Hepatocyte (in vitro differentiated cells): ENCODE results near the gene FRAS1.

ENCODE experiments used
- EZH2 ChIP-seq: fragments of 200-600 bp; sonication (generic); IDR thresholded peaks from 2 replicates; pipeline ENCODE4 v1.6.1; 2016; ENCODE audit warnings: antibody characterized with exemption, mild to moderate bottlenecking, borderline replicate concordance
- EZH2phosphoT487 ChIP-seq: fragments of 200-600 bp; sonication (generic); IDR thresholded peaks from one replicate; pipeline ENCODE4 v1.6.1; 2018; ENCODE audit warnings: antibody characterized with exemption, mild to moderate bottlenecking, low read depth, moderate library complexity; ENCODE audit not compliant: unreplicated experiment, severe bottlenecking
- TF ChIP-seq, protein P1 (sequence below): fragments of 200-600 bp; sonication (generic); IDR thresholded peaks from 2 replicates; pipeline ENCODE4 v1.5.1; 2016; ENCODE audit warnings: antibody characterized with exemption, mild to moderate bottlenecking; ENCODE audit not compliant: poor library complexity

DNA sequence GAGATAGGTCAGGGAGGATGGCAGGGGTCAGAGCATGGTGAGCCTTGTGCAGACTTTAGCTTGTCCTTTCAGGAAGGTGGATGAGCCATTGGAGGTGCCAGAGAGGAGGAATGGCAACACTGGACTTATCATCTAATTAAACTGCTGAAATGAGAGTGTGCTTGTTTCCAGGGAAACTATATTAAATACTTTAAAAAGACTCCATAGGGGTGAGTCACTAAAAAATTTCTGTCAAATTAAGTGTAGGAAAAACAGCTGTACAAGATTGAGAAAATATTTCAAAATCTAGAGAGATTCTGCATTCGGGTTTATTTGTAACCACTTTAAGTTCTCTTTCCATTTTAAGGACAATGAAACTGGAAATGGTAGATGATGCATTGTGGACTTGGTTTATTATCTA is 11.4 kb downstream of the FRAS1 start:
- TF ChIP-seq, protein P1, sequence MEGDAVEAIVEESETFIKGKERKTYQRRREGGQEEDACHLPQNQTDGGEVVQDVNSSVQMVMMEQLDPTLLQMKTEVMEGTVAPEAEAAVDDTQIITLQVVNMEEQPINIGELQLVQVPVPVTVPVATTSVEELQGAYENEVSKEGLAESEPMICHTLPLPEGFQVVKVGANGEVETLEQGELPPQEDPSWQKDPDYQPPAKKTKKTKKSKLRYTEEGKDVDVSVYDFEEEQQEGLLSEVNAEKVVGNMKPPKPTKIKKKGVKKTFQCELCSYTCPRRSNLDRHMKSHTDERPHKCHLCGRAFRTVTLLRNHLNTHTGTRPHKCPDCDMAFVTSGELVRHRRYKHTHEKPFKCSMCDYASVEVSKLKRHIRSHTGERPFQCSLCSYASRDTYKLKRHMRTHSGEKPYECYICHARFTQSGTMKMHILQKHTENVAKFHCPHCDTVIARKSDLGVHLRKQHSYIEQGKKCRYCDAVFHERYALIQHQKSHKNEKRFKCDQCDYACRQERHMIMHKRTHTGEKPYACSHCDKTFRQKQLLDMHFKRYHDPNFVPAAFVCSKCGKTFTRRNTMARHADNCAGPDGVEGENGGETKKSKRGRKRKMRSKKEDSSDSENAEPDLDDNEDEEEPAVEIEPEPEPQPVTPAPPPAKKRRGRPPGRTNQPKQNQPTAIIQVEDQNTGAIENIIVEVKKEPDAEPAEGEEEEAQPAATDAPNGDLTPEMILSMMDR, result no peak
- TF ChIP-seq EZH2 (no peak), EZH2phosphoT487 (no peak)
